Activated T-cell treated with anti-CD3 and anti-CD28 coated beads, Interleukin-2, amount 50 U/mL, for 24 hours (primary cell): ENCODE data around the gene PITPNM2.
A peak's percentile ranks its signal among the peaks of the same experiment; 100 is the strongest.

ENCODE experiments used
- DNase-seq: peaks from one replicate; pipeline ENCODE4 v3.0.0-alpha.2; 2020
- H3K27ac Mint-ChIP-seq: 2 replicates; pipeline ENCODE4 v1.8.0; 2020; ENCODE audit warnings: mild to moderate bottlenecking, mixed read lengths
- H3K27me3 Mint-ChIP-seq: 2 replicates; pipeline ENCODE4 v1.8.0; 2020; ENCODE audit warnings: mixed read lengths
- H3K36me3 Mint-ChIP-seq: 2 replicates; pipeline ENCODE4 v1.8.0; 2020; ENCODE audit warnings: low read depth, mixed read lengths
- H3K4me1 Mint-ChIP-seq: 2 replicates; pipeline ENCODE4 v1.8.0; 2020; ENCODE audit warnings: low read depth, mixed read lengths
- H3K4me3 Mint-ChIP-seq: 2 replicates; pipeline ENCODE4 v1.8.0; 2020; ENCODE audit warnings: mild to moderate bottlenecking, moderate library complexity, mixed read lengths
- H3K9me3 Mint-ChIP-seq: 2 replicates; pipeline ENCODE4 v1.8.0; 2020; ENCODE audit warnings: mixed read lengths

Gene PITPNM2

DNA sequence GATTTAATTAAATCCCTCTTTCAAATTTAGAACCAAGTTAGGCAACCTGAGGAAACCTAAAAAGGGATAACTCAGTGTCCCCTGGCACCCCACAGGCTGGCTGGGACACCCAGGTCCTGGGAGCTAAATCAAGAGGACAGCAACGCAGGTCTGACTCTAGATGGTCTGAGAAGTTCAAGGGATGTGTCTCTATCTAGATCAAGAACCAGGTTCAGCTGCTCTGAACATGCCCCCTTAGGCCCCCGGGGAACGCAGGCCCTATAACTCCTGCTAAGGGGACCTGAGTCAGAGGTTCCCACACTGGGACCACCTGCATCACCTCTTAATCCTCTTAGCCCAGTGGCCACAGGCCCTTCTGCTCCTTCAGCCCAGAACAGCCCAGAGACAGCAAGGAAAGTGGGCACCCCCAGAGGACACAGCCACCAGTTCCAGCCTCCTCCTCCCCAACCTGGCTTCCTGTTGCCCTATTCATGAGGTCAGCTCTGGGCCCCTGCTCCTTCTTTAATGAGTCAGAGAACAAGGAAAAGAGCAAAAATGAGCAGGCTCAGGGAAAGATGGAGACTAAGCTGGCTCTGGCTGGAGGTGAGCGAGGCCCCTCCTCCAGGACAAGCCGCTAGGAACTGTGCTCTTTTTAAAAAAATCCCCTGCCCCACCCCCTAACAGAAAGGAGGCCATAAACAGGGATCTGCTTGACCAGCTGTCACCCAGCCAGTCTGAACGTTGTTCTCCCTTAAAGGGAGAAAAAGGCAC, 10.8 kb downstream of the PITPNM2 start:
- peak overlapping the region; percentile 60 for H3K27ac Mint-ChIP-seq
- H3K4me3 Mint-ChIP-seq: no peak overlapping the region
- peaks cover 7% of the 10 kb centered on the region for H3K36me3 Mint-ChIP-seq
- H3K9me3 Mint-ChIP-seq: no peaks in the 10 kb centered on the region
- no peak for DNase-seq
- H3K27me3 Mint-ChIP-seq: no peaks in the 10 kb centered on the region
- peaks cover 35% of the 10 kb centered on the region for H3K4me1 Mint-ChIP-seq

DNA sequence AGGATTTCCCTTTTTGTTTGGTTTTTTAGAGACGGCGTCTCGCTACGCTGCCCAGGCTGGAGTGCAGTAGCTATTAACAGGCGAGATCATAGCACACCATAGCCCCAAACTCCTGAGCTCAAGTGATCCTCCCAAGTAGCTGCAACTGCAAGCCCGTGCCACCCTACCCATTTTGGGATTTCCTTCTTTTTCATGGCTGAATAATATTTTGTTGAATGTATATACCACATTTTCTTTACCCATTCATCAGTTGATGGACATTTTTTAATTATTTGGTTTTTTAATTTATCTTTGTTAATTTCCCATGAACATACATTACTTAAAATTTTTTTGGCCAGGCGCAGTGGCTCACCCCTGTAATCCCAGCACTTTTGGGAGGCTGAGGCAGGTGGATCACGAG, 15.2 kb downstream of the PITPNM2 start:
- H3K27me3 Mint-ChIP-seq: no peaks in the 10 kb centered on the region
- no peak overlapping the region for H3K4me3 Mint-ChIP-seq
- H3K4me1 Mint-ChIP-seq: peaks cover 44% of the 10 kb centered on the region
- H3K27ac Mint-ChIP-seq: no peak overlapping the region
- DNase-seq: no peak
- peaks cover 7% of the 10 kb centered on the region for H3K36me3 Mint-ChIP-seq
- H3K9me3 Mint-ChIP-seq: no peaks in the 10 kb centered on the region

DNA sequence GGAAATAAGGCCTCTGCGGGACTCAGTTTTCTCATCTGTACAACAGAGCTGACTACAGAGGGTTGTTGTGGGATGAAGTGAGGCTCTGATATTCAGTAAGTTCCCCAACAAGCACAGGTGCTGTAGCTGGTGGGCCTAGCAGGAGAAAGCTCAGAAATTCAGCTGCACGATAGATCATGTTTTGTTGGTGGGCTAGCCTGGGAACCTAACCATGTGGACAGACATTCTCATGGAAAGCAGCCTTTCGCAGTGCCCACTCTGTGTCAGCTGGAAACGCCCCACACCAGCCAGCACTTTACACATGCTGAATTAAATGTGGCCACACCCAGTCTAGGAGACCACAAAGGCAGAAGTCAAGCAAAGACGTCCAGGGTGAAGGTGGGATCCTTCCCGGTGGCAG, 16.1 kb downstream of the PITPNM2 start:
- Mint-ChIP-seq H3K27ac (no peak overlapping the region), H3K4me3 (no peak overlapping the region)
- DNase-seq: no peak

DNA sequence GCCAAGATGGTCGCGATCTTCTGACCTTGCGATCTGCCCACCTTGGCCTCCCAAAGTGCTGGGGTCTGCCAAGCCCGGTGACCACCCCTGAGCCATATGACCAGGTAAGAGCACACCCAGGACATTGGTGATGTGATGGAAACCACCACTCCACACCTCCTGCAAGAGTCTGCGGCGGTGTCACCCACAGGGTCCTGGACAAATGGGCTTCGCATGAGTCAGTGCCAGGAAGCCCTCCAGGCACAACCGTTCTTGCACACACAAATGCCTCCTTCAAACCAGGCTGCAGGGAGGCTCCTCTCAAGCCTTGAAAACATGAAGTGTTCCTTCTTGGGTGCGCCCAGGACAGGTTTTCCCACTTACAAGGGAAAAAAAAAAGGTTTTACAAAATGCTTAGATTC, 16.6 kb downstream of the PITPNM2 start:
- Mint-ChIP-seq H3K4me3 (no peak overlapping the region), H3K27me3 (no peaks in the 10 kb centered on the region), H3K27ac (no peak overlapping the region), H3K36me3 (peaks cover 7% of the 10 kb centered on the region), H3K9me3 (no peaks in the 10 kb centered on the region), H3K4me1 (peaks cover 35% of the 10 kb centered on the region)
- no peak for DNase-seq

More for the DNA sequence above, 16.1 kb downstream of the PITPNM2 start:
- Mint-ChIP-seq H3K9me3 (no peaks in the 10 kb centered on the region), H3K36me3 (peaks cover 7% of the 10 kb centered on the region), H3K27me3 (no peaks in the 10 kb centered on the region), H3K4me1 (peaks cover 38% of the 10 kb centered on the region)

DNA sequence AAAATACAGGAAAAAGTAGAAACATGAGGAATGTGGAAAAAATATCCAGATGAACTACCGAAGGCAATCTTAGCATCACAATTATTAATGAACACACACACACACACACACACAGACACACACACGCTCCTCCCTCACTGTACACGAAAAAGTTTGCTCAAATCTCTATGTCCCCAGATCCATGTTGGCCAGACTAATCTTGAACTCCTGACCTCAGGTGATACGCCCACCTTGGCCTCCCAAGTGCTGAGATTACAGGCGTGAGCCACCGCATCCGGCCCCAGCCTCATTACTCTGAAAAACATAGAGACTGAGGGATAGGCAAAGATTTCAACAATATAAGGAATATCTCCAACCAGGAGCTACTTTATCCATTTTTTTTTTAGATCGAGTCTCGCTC, 17.2 kb downstream of the PITPNM2 start:
- peaks cover 7% of the 10 kb centered on the region for H3K36me3 Mint-ChIP-seq
- no peaks in the 10 kb centered on the region for H3K9me3 Mint-ChIP-seq
- DNase-seq: no peak
- no peaks in the 10 kb centered on the region for H3K27me3 Mint-ChIP-seq
- no peak overlapping the region for H3K27ac Mint-ChIP-seq
- H3K4me3 Mint-ChIP-seq: no peak overlapping the region
- H3K4me1 Mint-ChIP-seq: peaks cover 35% of the 10 kb centered on the region

DNA sequence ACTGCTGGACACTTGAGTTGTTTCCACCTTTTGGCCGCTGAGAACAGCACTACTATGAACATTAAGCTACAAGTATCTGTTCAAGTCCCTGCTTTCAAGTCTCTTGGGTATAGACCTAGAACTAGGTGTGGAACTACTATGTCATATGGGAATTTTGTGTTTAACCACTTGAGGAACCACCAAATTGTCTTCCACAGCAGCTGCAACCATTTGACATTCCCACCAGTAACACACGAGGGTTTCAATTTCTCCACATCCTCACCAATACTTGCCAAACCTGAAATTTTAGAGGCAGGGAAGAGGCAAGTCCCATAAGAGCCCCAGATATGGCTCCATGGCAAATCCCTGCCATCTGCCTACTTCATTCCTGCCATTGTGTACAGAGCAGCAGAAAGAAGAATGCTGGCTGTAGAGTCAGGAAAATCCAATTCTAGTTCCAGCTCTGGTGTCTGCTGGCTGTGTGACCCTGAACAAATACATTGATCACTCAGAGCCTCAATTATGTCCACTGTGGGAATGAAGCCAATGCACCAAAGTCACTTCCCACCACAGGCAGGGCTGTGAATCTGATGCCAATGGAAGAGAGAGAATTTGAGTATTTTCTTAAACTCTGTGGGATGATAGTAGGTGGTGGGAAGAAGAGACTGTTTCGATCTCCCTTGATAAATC, 17.8 kb downstream of the PITPNM2 start:
- H3K4me3 Mint-ChIP-seq: no peak overlapping the region
- no peaks in the 10 kb centered on the region for H3K9me3 Mint-ChIP-seq
- no peaks in the 10 kb centered on the region for H3K27me3 Mint-ChIP-seq
- no peak overlapping the region for H3K27ac Mint-ChIP-seq
- no peak for DNase-seq
- peaks cover 35% of the 10 kb centered on the region for H3K4me1 Mint-ChIP-seq
- peaks cover 6% of the 10 kb centered on the region for H3K36me3 Mint-ChIP-seq

DNA sequence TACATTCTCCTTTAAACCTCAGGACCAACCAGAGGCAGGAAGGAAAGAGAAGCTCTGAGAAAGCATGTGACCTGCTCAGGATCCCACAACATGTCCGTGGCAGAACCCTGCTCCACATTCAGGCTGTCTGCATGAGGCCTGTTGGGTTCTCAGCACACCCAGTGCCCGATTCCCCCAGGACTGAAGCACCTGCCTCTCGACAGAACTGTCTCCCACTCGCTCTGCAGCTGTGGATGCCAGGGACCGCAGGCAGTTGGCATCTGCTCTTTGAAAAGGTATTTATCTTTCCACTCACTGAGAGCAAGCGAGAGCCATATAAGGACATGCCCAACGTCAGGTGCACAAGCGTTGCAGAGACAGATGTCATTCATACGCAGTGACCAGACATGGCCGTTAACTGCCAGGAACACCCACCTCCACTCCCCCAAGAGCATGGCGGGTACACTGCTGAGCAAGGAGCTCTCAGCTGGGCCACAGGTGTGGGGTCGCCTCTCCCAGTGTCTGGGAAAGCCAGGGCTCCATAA, 18.9 kb downstream of the PITPNM2 start:
- Mint-ChIP-seq H3K4me3 (peak overlapping the region; percentile 22), H3K27ac (peak overlapping the region; percentile 80), H3K4me1 (peaks cover 37% of the 10 kb centered on the region), H3K36me3 (peaks cover 2% of the 10 kb centered on the region), H3K9me3 (no peaks in the 10 kb centered on the region), H3K27me3 (no peaks in the 10 kb centered on the region)
- peak; percentile 52 for DNase-seq

DNA sequence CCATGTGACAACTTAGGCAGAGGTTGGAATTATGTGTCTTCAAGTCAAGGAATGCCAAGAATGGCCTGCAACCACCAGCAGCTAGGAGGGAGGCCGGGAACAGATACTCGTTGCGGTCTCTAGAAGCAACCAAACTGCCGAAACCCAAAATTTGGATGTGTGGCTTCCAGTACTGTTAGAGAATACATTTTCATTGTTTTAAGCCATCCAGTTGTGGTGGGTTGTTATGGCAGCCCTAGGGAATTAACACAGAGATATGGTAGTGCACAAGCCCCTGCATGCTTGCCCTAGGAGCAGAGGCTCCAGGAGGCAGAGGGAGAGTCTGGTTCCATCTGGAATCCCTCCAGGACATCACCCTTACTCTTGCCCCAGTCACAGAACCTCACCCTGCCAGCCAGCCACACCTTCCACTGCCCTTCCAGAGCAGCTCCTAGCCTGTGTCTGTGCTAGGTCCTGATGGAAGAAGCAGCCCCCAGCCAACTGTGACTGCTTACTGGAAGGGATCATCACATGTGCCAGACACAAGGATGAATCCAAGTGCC, 19.5 kb downstream of the PITPNM2 start:
- DNase-seq: no peak

DNA sequence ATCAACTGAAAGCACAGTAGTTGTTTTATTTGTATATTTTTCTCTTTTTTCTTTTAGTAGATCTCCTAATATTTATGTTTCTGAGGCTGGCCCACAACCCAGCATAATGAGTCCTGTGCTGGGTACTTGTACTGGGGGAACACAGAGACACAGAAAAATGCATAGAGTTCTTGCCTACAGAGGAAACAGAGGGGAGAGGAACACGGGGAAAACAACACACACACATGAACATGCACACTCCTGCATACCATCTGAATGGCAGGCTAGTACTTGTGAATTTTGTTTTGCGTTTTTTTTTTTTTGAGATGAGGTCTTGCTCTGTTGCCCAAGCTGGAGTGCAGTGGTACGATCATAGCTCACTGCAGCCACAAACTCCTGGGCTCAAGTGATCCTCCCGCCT, 21.3 kb downstream of the PITPNM2 start:
- H3K27me3 Mint-ChIP-seq: no peaks in the 10 kb centered on the region
- no peak overlapping the region for H3K4me3 Mint-ChIP-seq
- no peaks in the 10 kb centered on the region for H3K36me3 Mint-ChIP-seq
- no peaks in the 10 kb centered on the region for H3K9me3 Mint-ChIP-seq
- DNase-seq: no peak
- no peak overlapping the region for H3K27ac Mint-ChIP-seq
- H3K4me1 Mint-ChIP-seq: peaks cover 43% of the 10 kb centered on the region

More for the DNA sequence above, 19.5 kb downstream of the PITPNM2 start:
- Mint-ChIP-seq H3K27ac (peak overlapping the region; percentile 80), H3K27me3 (no peaks in the 10 kb centered on the region), H3K4me1 (peaks cover 42% of the 10 kb centered on the region), H3K9me3 (no peaks in the 10 kb centered on the region), H3K4me3 (peak overlapping the region; percentile 10), H3K36me3 (peaks cover 2% of the 10 kb centered on the region)

DNA sequence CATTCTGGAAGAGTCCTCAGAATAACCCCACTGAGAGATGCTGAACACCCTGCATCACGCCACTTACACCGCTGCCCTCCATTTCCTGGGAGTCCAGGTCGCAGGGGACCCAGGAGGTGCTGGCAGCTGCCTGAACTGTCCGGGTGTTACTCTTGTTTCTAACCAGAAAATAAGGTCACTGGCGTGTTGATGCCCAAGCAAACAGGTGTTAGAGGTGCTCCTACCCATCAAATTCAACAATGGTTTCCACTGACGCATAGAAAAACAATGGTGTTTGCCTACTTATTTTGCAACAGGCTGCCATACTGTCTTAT, 23.8 kb downstream of the PITPNM2 start:
- no peak overlapping the region for H3K4me3 Mint-ChIP-seq
- H3K27ac Mint-ChIP-seq: no peak overlapping the region
- DNase-seq: no peak
- H3K9me3 Mint-ChIP-seq: no peaks in the 10 kb centered on the region
- H3K27me3 Mint-ChIP-seq: no peaks in the 10 kb centered on the region
- no peaks in the 10 kb centered on the region for H3K36me3 Mint-ChIP-seq
- peaks cover 43% of the 10 kb centered on the region for H3K4me1 Mint-ChIP-seq

DNA sequence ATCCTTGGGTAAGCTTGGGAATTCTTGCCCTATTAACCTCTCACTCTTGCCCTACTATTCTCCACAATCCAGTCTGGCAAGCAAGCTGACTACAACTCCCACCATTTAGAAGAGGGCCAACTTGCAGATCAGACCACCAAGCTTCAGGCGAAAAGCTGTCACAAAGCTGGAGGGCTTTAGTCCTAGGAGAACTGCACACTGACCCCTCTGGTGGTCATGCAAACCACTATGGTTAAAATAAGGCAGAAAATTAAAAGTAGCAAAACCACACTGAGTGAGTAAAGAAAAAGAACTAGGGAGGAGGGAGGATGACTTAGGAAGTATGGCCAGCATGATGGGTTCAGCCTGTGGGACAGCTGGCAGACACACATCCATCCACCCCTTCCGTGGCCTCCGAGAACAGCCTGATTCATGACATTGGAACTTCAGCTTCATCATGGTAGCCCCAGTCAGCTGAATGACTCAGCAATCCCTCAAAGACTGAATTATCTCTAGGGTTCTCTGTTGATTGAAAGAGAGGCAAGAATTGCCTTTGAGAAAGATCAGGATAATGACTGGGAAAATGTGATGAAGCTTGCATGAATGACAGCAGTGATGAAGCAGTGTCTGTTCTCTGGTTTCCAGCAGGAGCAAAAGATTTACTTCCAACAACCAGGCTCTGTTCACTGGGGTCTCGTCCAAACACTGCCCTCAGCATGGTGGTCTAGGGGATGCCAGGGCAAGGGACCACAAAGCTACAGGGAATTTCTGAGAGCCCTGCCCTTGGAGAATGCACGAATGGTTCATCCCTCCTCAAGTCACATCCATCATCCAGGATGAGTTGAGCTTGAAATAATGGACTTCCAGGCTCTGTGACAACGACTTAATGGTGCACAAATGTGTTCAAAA, 24.4 kb downstream of the PITPNM2 start:
- Mint-ChIP-seq H3K4me1 (peaks cover 43% of the 10 kb centered on the region), H3K27me3 (no peaks in the 10 kb centered on the region), H3K4me3 (no peak overlapping the region), H3K27ac (no peak overlapping the region), H3K36me3 (no peaks in the 10 kb centered on the region), H3K9me3 (no peaks in the 10 kb centered on the region)
- no peak for DNase-seq

DNA sequence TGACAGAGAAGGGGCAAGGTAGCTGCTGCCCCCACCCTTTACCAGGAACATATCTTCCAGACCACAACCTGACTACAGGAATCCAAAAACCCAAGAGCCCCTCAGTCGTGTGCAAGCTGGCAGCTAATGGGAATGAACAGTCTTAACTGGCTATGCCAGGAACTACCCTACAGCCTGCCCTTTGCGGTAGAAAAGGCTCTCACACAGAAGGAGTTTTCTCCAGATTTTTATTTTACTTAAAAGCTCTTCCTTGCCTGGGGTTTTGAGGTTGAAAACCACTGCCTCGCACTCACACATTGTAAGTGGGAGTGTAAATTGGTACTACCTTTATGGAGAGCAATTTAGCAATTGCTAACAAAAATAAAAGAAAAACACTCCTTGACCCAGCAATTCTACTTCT, 28.3 kb downstream of the PITPNM2 start:
- Mint-ChIP-seq H3K9me3 (no peaks in the 10 kb centered on the region), H3K36me3 (no peaks in the 10 kb centered on the region), H3K4me3 (no peak overlapping the region), H3K4me1 (peaks cover 58% of the 10 kb centered on the region), H3K27ac (peak overlapping the region; percentile 51), H3K27me3 (no peaks in the 10 kb centered on the region)
- no peak for DNase-seq

DNA sequence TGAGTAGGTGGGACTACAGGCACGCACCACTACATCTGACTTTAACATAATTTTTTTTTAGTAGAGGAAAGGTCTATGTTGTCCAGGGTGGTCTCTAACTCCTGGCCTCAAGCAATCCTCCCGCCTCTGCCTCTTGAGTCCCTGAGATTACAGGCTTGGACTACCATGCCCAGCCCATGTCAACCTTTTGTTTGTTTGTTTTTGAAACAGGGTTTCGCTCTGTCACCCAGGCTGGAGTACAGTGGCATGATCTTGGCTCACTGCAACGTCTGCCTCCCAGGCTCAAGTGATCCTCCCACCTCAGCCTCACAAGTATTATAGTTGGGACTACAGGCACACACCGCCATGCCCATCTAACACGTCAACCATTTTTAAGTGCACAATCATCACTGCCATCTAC, 29.2 kb downstream of the PITPNM2 start:
- DNase-seq: no peak
- Mint-ChIP-seq H3K9me3 (no peaks in the 10 kb centered on the region), H3K27ac (peak overlapping the region; percentile 0), H3K36me3 (no peaks in the 10 kb centered on the region), H3K4me1 (peaks cover 61% of the 10 kb centered on the region), H3K27me3 (no peaks in the 10 kb centered on the region), H3K4me3 (no peak overlapping the region)

DNA sequence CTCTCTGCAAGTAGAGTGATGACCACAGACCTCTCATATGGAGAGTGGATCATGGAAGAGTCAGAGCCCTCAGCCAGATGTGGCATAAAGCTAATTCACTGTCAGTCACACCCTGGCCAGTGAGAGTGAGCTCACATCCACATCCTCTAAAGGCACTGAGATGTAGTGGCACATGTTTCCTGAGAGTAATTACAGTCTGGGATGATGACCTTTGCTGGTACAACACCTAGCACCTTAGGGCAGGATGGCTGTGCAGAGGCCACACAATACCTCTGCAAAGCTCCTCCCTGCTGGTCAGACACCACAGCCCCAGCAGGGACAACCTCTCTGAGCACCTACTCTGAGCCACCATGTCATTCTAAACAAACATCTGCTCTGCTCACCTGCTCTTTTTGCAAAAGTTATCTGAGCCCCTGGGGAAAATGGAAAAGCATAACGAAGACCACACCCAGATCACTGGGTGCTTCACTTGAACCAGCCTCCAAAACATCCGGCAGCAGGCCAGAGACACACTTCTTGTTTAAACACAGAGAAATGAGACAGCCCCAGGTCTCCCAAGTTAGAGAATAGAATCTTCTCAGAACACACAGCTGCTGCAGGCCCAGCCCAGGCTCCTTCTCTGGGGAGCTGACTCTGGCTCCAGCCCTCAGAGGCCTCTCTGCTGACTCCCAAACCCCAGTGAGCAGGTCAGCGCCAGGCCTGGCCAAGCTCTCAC, 30.3 kb downstream of the PITPNM2 start:
- Mint-ChIP-seq H3K36me3 (no peaks in the 10 kb centered on the region), H3K4me1 (peaks cover 64% of the 10 kb centered on the region), H3K27ac (peak overlapping the region; percentile 89), H3K4me3 (peak overlapping the region; percentile 32), H3K9me3 (no peaks in the 10 kb centered on the region), H3K27me3 (no peaks in the 10 kb centered on the region)
- DNase-seq: no peak
